Middle frontal gyrus (tissue), 1 donor: Measurements from ENCODE around the gene FLT3LG.

ENCODE experiments used
- DNase-seq: peaks from one replicate; pipeline ENCODE4 v3.0.0-alpha.2; 2015; ENCODE audit warnings: low spot score; ENCODE audit errors: extremely low spot score

FLT3LG gene

GRCh38 chr19:49488046-49488862 is 14.2 kb downstream of the FLT3LG start:
- DNase-seq, result no peak

GRCh38 chr19:49488863-49489537 is 15.0 kb downstream of the FLT3LG start:
- DNase-seq, result no peak

- DNase-seq, result no peak
These were observed 15.7 kb downstream of the FLT3LG start for GRCh38 chr19:49489601-49490167.

GRCh38 chr19:49490287-49491029 is 16.4 kb downstream of the FLT3LG start:
- DNase-seq, result no peak

GRCh38 chr19:49491030-49491803 is 17.2 kb downstream of the FLT3LG start:
- DNase-seq, result no peak

GRCh38 chr19:49491804-49492572 is 18.0 kb downstream of the FLT3LG start:
- DNase-seq, result no peak

GRCh38 chr19:49492573-49493405 is 18.8 kb downstream of the FLT3LG start:
- DNase-seq, result no peak

- DNase-seq, result no peak
These were observed 22.6 kb downstream of the FLT3LG start for GRCh38 chr19:49496574-49497008.

GRCh38 chr19:49497047-49497788 is 23.2 kb downstream of the FLT3LG start:
- DNase-seq, result no peak

GRCh38 chr19:49497789-49498103 is 23.7 kb downstream of the FLT3LG start:
- DNase-seq, result no peak

- no peak for DNase-seq
These were observed 24.5 kb downstream of the FLT3LG start for GRCh38 chr19:49498475-49498874.

GRCh38 chr19:49499030-49499670 is 25.1 kb downstream of the FLT3LG start:
- DNase-seq, result no peak

GRCh38 chr19:49502866-49503581 is 29.0 kb downstream of the FLT3LG start:
- DNase-seq, result no peak

GRCh38 chr19:49503582-49503962 is 29.6 kb downstream of the FLT3LG start:
- no peak for DNase-seq

GRCh38 chr19:49506575-49507105 is 32.6 kb downstream of the FLT3LG start:
- DNase-seq, result no peak

- no peak for DNase-seq
These were observed 33.9 kb downstream of the FLT3LG start for GRCh38 chr19:49507803-49508494.
